Measurements from ENCODE around the gene PTPMT1.

The PTPMT1 gene

DNA sequence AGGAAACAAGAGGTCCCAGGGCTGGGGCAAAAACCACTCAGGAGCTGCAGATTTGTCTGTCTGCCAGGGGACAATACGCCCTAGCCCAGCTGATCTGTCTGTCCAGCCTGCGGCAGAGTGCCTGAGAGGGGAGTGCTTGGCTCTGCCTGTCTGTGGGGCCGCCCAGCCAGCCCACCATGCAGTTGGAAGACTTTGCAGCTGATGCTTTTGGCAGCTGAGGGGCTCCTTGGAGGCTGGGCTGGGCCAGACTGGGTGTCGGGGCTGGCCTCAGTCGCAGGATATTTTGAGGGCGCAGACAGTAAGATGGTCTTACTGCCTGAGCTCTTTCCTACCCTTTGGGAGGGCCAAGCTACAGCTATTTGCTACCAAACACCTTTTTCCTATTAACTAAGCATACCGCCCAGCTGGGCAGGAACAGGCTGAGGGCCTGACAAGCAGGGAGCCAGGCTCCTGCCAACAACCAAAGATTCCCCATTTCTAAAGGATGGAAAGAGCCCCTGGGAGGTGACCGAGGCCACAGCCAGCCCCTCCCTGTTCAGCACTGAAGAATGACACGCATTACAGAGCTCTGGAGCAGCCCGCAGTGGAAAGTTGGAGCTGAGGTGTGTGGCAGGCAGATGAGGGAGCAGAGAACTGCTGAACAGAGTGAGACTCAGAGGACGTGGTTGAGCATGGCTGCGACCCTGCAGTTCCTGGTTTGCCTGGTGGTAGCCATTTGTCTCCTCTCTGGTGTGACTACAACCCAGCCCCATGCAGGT lies 20.9 kb downstream of the PTPMT1 start, which contains the start of gene FAM180B:
TSS of gene FAM180B (plus strand) at position 581 of the 758 bp plus-strand sequence. CDS start at position 672, 91 bp downstream.
- DNase-seq, result no peak

DNA sequence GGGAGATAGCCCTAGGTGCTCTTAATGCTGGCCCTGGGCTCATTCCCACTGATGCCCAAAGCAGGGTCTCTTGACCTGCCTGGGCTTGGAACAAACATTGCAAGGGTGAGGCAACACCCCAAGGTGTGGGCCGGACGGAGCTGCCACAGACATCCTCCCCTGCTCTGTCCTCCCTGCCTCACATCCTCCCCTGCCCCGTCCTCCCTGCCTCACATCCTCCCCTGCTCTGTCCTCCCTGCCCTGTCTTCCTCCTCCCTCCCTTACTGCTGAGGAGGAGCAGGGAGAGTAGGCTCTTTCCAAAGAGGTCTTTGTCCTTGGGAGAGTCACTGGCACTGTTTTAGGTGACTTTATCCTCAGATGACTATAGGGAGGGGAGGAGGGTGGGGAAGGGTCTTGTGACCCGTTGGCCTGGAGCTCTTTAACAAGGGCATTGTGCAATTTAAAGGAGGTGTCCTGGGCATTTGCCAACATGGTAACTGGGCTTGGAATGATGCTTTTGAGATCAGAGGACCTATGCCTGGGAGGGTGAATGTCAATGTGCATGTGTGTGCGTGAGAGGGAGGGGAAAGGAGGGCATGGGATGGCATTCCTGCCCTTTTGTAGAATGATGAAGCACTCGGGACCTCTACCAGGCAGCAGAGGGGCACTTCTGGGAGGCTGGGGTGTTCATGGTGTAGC lies 21.8 kb downstream of the PTPMT1 start:
- no peak for DNase-seq

DNA sequence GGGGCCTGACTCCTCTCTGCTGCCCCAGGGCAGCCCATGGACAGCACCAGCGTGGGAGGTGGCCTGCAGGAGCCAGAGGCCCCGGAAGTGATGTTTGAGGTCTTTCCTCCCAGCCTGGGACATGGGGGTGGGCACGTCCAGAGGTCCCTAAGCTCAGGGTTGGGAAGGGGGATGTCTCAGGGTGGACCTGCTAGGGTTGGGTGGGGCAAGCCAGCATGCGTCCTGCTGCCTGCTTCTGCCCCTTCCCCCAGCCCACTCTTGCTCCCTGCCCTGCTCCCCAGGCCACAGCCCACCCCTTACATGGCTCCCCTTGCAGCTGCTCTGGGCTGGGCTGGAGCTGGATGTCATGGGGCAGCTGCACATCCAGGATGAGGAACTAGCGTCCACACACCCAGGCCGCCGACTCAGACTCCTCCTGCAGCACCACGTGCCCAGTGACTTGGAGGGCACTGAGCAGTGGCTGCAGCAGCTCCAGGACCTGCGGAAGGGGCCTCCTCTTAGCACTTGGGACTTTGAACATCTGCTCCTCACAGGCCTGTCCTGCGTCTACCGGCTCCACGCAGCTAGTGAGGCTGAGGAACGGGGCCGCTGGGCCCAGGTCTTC lies 22.4 kb downstream of the PTPMT1 start:
- no peak for DNase-seq

DNA sequence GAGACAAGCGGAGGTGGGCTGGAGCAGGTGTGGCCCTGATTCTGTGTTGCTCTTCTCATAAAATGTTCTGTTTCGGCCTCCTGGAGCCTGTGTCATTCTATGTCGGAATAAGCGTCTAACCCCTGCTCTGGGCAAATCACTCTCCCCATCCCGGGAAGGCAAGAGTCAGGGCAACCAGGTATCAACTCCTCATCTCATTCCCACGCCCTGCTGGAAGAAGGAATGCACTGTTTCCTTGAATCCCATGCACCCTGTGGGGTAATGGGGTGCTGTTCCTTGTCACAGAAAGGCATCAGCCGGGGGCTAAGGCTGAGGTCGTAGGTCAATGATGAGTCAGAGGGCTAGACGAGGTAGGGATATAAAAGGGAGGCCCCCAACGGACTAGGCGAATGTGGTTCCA lies 23.7 kb downstream of the PTPMT1 start:
- DNase-seq, result no peak

GRCh38 chr11:47589584-47589976 lies 24.2 kb downstream of the PTPMT1 start:
- no peak for DNase-seq

DNA sequence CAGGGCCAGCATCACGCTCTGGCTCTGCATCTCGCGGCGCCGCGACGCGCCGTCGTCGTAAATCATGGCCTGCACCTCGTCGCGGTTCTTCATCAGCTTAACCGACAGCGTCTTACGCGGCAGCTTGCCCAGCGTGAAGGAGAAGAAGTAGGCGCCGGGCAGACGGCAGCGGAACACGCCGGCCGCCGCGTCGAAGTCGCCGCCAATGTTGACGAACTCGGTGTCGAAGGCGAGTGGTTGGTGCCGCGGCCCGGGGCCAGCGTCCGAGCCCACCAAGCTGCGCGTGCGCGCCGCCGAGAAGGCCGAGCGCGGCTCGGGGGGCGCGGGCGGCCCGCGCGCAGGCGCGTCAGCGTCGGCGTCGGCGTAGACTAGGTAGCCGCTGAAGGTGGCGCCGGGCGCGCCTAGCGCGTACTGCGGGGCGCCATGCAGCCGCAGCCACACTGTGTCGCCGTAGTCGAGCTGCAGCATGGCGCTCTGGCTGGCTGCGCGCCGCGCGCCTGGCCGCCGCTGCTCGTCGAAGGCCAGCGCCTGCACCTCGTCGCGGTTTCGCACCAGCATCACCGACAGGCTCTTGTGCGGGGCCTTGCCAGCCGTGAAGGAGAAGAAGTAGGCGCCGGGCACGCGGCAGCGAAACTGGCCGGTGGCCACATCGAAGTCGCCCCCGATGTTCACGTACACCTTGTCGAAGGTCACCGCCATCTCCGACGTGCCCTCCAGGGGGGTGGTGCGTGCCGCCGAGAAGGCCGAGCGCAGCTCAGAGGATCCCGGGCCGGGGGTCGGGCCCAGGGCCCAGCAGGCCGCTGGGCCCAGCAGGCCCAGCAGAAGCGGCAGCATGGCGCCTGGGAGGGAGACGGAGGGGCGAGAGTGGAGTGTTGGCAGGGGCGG lies 24.8 kb downstream of the PTPMT1 start:
- no peak for DNase-seq

- no peak for DNase-seq
Observed at GRCh38 chr11:47591764-47592163, 26.4 kb downstream of the PTPMT1 start.

GRCh38 chr11:47592251-47592650 lies 26.9 kb downstream of the PTPMT1 start:
- DNase-seq, result no peak

DNA sequence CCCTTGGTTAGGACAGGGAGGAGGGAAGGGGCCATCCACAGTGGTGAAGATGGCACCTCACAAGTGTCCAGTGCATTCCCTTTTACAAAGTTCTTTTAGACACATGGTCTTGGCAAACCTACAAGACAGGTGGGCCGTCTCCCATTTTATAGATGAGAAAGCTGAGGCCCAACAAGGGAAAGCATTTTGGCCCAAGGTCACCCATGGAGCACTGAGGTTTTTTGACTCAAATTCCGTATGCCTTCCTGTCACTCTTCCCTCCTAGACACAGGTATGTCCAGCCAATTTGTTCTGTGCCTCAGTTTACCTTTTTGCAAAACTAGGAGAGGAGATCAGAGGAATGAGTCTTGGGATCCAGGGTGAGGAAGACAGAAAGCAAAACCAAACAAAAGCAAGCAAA lies 27.6 kb downstream of the PTPMT1 start:
- no peak for DNase-seq

DNA sequence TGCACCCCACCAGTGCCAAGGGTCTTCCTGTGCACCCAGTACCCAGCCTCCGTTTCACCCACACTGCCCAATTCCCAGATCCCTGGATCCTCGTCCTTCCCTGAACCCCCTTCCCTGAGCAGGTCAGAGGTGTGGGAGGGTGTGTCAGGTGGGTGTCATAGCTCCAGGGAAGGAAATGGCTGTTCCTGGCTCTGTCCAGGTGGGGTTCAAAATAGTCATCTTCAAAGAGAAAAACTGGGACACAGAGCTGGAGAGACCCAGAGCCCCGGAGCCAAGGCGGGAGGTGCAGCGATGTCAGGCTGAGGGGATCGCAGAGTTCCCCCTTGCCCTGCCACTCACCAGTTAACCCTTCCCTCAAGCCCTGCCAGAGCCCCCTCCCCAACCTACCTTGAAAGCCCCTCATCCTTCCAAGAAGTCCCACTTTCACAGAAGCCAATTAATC lies 28.1 kb downstream of the PTPMT1 start:
- DNase-seq, result no peak

GRCh38 chr11:47593934-47594855 lies 28.8 kb downstream of the PTPMT1 start, which contains the start of gene C1QTNF4:
Gene C1QTNF4, minus strand, starts transcription at chr11:47594411. Its CDS starts 3,601 bp downstream, at chr11:47590810.
- DNase-seq, result no peak

- DNase-seq, result no peak
Observed at GRCh38 chr11:47595029-47595428, 29.6 kb downstream of the PTPMT1 start.

DNA sequence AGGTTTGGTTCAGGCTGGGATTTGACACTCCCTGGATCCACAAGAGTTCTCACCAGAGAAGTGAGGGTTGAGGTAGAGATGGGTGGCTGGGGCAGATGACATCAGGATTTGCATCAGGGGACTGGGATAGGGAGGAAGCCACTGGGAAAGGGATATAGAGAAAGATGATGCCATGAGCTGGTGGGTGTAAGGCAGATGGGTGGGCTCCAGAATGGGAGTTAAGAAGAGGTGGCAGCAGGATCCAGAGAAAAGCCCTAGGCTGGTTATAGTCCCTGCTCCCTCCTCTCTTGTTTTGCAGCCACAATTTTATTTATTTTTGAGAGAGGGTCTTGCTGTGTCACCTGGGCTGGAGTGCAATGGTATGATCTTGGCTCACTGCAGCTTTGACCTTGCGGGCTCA lies 30.6 kb downstream of the PTPMT1 start:
- DNase-seq, result no peak

DNA sequence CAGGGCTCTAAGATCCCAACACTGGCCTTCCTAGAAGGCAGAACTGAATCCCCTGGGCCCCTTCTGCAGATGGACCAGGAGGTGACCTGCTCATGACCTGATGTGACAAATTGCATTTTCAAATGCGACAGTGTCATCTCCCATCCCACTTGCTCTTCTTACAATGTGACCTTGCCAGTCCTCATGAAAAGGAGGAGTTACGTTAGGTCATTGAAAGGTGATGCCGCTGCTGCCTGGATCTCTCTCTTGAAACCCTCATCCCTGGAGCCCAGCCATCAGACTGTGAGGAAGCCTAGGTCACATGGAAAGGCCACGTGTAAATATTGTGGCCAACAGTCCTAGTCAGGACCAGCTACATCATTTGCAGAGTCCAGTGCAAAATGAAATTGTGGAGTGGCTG lies 34.5 kb downstream of the PTPMT1 start:
- no peak for DNase-seq

GRCh38 chr11:47603295-47603694 lies 37.9 kb downstream of the PTPMT1 start:
- DNase-seq, result no peak

GRCh38 chr11:47605921-47606320 lies 40.5 kb downstream of the PTPMT1 start:
- no peak for DNase-seq

GRCh38 chr11:47606731-47607130 lies 41.3 kb downstream of the PTPMT1 start:
- peak; percentile 33 for DNase-seq

DNA sequence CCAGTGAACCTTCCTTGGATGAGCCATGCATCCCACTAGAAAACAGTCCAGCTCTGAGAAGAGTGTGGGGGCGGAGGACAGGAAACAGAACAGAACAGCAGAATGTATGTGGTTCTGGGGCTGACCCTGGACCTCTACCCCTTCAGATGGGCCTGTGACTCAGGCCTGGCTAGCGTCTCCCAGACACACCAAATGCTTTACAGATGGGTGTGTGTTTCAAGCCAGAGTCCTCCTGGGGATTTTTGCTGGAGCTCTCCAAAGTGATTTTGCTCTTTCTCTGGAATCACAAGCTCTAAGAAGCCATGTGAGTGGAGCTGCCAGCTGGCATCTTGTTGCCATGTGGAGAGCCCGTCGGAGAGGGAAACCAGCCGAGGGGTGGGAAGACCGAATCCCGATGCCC lies 42.0 kb downstream of the PTPMT1 start:
- peak; percentile 91 for DNase-seq

GRCh38 chr11:47609675-47610074 lies 44.3 kb downstream of the PTPMT1 start:
- DNase-seq, result no peak

DNA sequence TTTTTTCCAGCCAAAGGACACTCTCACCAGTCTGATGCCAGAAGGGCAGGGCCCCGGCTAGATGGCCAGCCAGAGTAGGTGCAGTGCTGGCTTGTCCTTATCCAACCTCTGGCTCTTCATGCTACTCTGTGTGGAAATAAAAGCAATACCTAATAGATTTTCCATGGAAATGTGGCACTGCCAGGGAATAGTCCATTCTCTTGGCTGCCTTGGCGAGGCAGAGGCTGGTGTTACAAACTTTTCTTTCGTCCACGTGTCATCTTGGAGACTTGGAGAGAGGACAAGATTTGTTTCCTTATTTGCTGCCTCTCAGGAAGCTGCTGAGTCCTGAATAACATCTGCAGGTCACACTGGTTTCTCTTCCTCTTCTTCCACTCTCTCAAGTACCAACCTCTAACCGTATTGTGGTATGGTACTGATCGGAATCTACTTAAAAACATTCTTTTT lies 46.0 kb downstream of the PTPMT1 start:
- no peak for DNase-seq

- DNase-seq, result no peak
Observed at GRCh38 chr11:47615249-47615648, 49.9 kb downstream of the PTPMT1 start.
